GM20000 (cell line): Measurements from ENCODE around the gene ZDHHC3.

Experiments used
- DNase-seq: peaks from one replicate; pipeline ENCODE4 v3.0.0; 2012; ENCODE audit warnings: low spot score
- CTCF ChIP-seq: IDR thresholded peaks from 2 replicates; pipeline ENCODE4 v1.5.1; 2012; ENCODE audit warnings: mild to moderate bottlenecking, control low read depth; ENCODE audit errors: extremely low read depth, missing control alignments

Gene ZDHHC3

GRCh38 chr3:44939581-44940036, 36.4 kb downstream of the ZDHHC3 start:
- TF ChIP-seq CTCF = no peak
- no peak for DNase-seq

DNA sequence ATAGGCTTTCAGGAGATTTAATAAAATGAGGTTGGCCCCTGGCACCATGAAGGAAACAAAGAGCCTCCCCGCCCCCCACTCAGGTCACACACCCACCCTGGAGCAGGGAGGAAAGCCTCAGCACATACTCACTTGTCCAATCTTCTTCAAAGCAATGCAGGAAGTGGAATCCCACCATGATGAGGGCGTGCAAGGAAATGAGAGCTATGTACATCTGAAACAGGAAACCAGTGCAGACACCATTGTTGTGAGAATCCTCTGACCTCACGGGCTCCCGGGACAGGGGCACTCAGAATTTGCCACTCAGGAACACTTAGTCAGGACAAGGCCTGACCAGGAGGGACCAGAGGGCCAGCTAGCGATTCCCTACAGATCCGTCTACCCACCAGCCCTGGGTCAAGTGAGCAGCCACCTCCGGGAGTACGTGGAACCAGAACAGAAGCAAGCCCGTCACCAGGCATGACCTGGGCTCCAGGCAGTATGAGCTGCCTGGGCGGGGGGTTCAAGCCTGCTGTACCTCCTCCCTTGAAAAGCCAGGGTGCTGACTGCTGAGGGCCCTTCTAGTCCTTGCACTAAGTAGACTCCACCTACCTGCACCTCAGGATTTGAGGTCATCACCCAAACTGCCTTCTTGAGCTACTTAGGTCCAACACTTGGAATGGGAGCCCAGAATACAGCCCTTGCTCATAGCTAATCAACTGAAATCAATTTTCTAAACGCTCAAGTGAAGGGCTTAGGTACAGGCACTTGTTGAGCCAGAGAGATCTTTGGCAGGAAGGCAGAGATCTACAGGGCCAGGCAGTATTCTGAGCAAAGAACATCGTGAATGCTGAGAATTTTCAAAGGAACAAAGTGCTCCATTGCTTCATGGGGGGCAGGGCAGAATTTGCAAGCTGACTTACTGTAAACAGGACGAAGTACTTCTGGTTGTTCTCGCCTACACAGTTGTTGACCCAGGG, 42.7 kb downstream of the ZDHHC3 start:
- TF ChIP-seq CTCF = no peak
- no peak for DNase-seq

- DNase-seq = no peak
- no peak for TF ChIP-seq CTCF
These were observed 43.7 kb downstream of the ZDHHC3 start for GRCh38 chr3:44932271-44932670.

DNA sequence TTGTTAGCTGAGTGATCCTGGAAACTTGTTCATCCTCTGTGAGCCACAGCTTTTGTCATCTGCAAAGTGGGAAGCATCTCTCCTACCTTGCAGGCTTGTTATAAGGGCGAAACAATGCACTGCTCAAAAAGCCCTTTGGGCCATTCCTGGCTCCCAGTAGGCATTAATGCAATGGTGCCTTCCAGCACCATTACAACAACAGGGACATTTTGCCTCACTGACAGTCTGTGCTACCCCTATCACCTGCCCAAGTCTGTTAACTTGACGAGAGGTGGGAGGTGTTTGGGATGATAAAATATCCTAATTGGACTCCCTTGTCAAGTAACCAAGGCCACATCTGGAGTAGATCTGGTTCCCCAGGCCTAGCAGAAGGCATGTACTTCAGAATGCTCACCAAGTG, 44.2 kb downstream of the ZDHHC3 start:
- no peak for TF ChIP-seq CTCF
- no peak for DNase-seq

- TF ChIP-seq CTCF = no peak
- no peak for DNase-seq
These were observed 45.1 kb downstream of the ZDHHC3 start for GRCh38 chr3:44930911-44931310.

DNA sequence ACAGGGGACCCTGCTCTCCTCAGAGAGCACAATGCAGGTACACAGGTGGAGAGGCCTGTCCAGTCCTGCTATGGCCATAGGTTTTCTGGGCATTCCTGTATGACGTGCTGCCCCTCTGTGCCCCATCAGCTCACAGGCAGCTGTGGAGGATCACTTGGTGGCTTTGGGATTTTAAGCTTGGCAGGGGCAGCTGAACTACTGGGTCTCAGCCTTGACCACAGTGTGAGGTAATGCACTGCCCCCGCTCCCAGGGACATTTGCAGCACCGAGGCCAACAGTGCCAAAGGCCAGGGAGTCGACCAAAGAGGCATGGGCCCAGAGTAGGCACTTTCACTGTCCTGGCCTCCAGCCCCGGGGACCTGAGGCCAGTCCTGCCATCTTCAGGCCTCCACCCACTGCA, 46.2 kb downstream of the ZDHHC3 start:
- no peak for DNase-seq
- no peak for TF ChIP-seq CTCF

GRCh38 chr3:44927371-44927770, 48.6 kb downstream of the ZDHHC3 start:
- no peak for TF ChIP-seq CTCF
- DNase-seq = no peak
